Mucosa of descending colon (tissue), 3 donors: ENCODE data around the gene RAP2B. TPM values are rescaled to one million over a fixed set of nuclear protein-coding genes. Genes with fewer than 3 reads are reported as not detected.
A peak's percentile ranks its signal among the peaks of the same experiment; 100 is the strongest.
"Not testable (repeated sequence)": the region's sequence is repeated elsewhere in the genome, so short reads cannot be mapped to it uniquely, and the experiment has no call there.

Source experiments
- ATAC-seq: fragments of 200-7000 bp; cut with Tn5 transposase; one replicate; pipeline ENCODE4 v1.9.1; 2020; ENCODE audit warnings: mild to moderate bottlenecking, moderate library complexity
- DNase-seq, 3 donors: peaks; one replicate each; pipeline ENCODE4 v3.0.0-alpha.2; 2020
- H3K36me3 ChIP-seq: fragments of 200-600 bp; one replicate; pipeline ENCODE4 v1.8.0; 2021; ENCODE audit warnings: low read depth, mild to moderate bottlenecking
- H3K4me1 ChIP-seq: fragments of 200-600 bp; one replicate; pipeline ENCODE4 v1.8.0; 2021; ENCODE audit warnings: low read depth, mild to moderate bottlenecking
- H3K4me3 ChIP-seq: fragments of 200-600 bp; one replicate; pipeline ENCODE4 v1.8.0; 2021; ENCODE audit warnings: mild to moderate bottlenecking
- H3K9me3 ChIP-seq: fragments of 200-600 bp; one replicate; pipeline ENCODE4 v1.8.0; 2021; ENCODE audit warnings: mild to moderate bottlenecking
- CTCF ChIP-seq: fragments of 200-600 bp; IDR thresholded peaks from one replicate; pipeline ENCODE4 v1.8.0; 2022; ENCODE audit warnings: antibody characterized with exemption, mild to moderate bottlenecking
- intact Hi-C, 2 donors: fragments of 100-400 bp; cut with DNase I in 1 of 2; cut with micrococcal nuclease in 1 of 2; formaldehyde crosslinking; loops; one replicate each; pipeline versions ENCODE4 v1.11.0 to v1.11.1; 2022; cut with DNase I, micrococcal nuclease
- total RNA-seq, 3 donors: library from RNA; stranded (reverse); fragmentation: NEBNext Ultra II Directional in 2 of 3; extraction: Animal tissue kit (Norgen Biotek cat#: 25700) in 2 of 3; gene quantifications; one replicate each; pipeline versions ENCODE4 v1.2.1 to v1.2.4, GENCODE V29; 2021 to 2023
- donor health status: DM: no; HTN: no; CAD: no; lungs with moderate emphysema.
- donor health status: DM: no; HTN: no; CAD: no.
- donor health status: DM: no; HTN: yes; CAD: no.

RAP2B gene
- total RNA-seq, 3 donors from 2014 or later, result 12.4 to 14.4 (median 14.2) TPM

GRCh38 chr3:153192327-153192726 is 30.3 kb downstream of the RAP2B start:
- H3K9me3 ChIP-seq, result no peaks in the 10 kb centered on the region
- TF ChIP-seq CTCF, result no peak
- DNase-seq, result no peak
- H3K4me1 ChIP-seq, result no peaks in the 10 kb centered on the region
- no peaks in the 10 kb centered on the region for H3K36me3 ChIP-seq
- no peak for ATAC-seq
- intact Hi-C loops, result no loop called here
- no peak overlapping the region for H3K4me3 ChIP-seq

GRCh38 chr3:153193786-153194476 is 31.9 kb downstream of the RAP2B start:
- ATAC-seq, intact Hi-C loops, DNase-seq, H3K9me3 ChIP-seq, H3K36me3 ChIP-seq, H3K4me1 ChIP-seq, H3K4me3 ChIP-seq: not testable (repeated sequence)

- no peaks in the 10 kb centered on the region for H3K36me3 ChIP-seq
- H3K4me1 ChIP-seq, result no peaks in the 10 kb centered on the region
- ATAC-seq, result no peak
- no peaks in the 10 kb centered on the region for H3K9me3 ChIP-seq
- no peak for DNase-seq
- no peak for TF ChIP-seq CTCF
- H3K4me3 ChIP-seq, result no peak overlapping the region
- intact Hi-C loops, result no loop called here
Measured at GRCh38 chr3:153195349-153195879, 33.4 kb downstream of the RAP2B start.

GRCh38 chr3:153209596-153209995 is 47.6 kb downstream of the RAP2B start:
- Histone ChIP-seq H3K4me1 (no peaks in the 10 kb centered on the region), H3K36me3 (no peaks in the 10 kb centered on the region), H3K9me3 (no peaks in the 10 kb centered on the region), H3K4me3 (no peak overlapping the region)
- intact Hi-C loops, result no loop called here
- peak; percentile 29 for ATAC-seq
- no peak for DNase-seq
- TF ChIP-seq CTCF, result no peak

- H3K36me3 ChIP-seq, result no peaks in the 10 kb centered on the region
- H3K4me1 ChIP-seq, result no peaks in the 10 kb centered on the region
- intact Hi-C loops, result no loop called here
- H3K9me3 ChIP-seq, result no peaks in the 10 kb centered on the region
- H3K4me3 ChIP-seq, result no peak overlapping the region
- DNase-seq (no peak), ATAC-seq (no peak)
- no peak for TF ChIP-seq CTCF
Measured at GRCh38 chr3:153210146-153210545, 48.1 kb downstream of the RAP2B start.

- H3K36me3 ChIP-seq, result no peaks in the 10 kb centered on the region
- H3K4me1 ChIP-seq, result no peaks in the 10 kb centered on the region
- ATAC-seq, result peak; percentile 55
- H3K9me3 ChIP-seq, result no peaks in the 10 kb centered on the region
- DNase-seq, result no peak
- no peak overlapping the region for H3K4me3 ChIP-seq
- intact Hi-C loops, result no loop called here
- TF ChIP-seq CTCF, result no peak
Measured at GRCh38 chr3:153210660-153211059, 48.6 kb downstream of the RAP2B start.
